Uterine smooth muscle cell (primary cell): Measurements from ENCODE around the gene ZNF367. TPM values are rescaled to one million over a fixed set of nuclear protein-coding genes. Genes with fewer than 3 reads are reported as not detected.

ENCODE experiments used
- total RNA-seq: library from RNA; depleted of rRNA; stranded (reverse); fragments of >200 nt; gene quantifications from 2 replicates; pipeline ENCODE4 v1.2.3, GENCODE V29; 2014

ZNF367 gene
- total RNA-seq: 3.9 and 17.2 TPM in 2 replicates

GRCh38 chr9:96418083-96418919, at the start of gene ZNF367:
TSS of gene ZNF367 (minus strand) at chr9:96418370. CDS start at chr9:96418032, 338 bp downstream.

GRCh38 chr9:96449845-96450612, 31.9 kb upstream of the ZNF367 start, which contains the start of gene HABP4:
TSS of gene HABP4 (plus strand) at chr9:96450169. CDS start at chr9:96450280, 111 bp downstream.

GRCh38 chr9:96383165-96383942, 34.8 kb downstream of the ZNF367 start, which contains the start of gene SLC35D2:
TSS of gene SLC35D2 (minus strand) at chr9:96383711. CDS start at chr9:96383634, 77 bp downstream.

Other genes starting within 250 kb of the ZNF367 start
- gene HSD17B3, start 116.2 kb downstream of the ZNF367 start, total RNA-seq: 0.25 TPM in 1 of 2 replicates, not detected in the other
- gene SLC35D2, start 34.7 kb downstream of the ZNF367 start, total RNA-seq: 24.8 and 30.9 TPM in 2 replicates
- gene HABP4, start 31.8 kb upstream of the ZNF367 start, total RNA-seq: 26.0 and 26.7 TPM in 2 replicates
- 9.2 and 16.6 TPM in 2 replicates for gene CDC14B, start 201.5 kb upstream of the ZNF367 start, total RNA-seq
- gene PRXL2C, start 236.9 kb upstream of the ZNF367 start, total RNA-seq: 12.9 and 17.0 TPM in 2 replicates